GM21723 (cell line): ENCODE data around the gene ACAD10.
A peak's percentile ranks its signal among the peaks of the same experiment; 100 is the strongest.

Experiments
- ATAC-seq: cut with Tn5 transposase; IDR thresholded peaks from one replicate; pipeline ENCODE4 v1.9.1; 2021; ENCODE audit warnings: mild to moderate bottlenecking, moderate library complexity; ENCODE audit not compliant: unreplicated experiment

The ACAD10 gene

DNA sequence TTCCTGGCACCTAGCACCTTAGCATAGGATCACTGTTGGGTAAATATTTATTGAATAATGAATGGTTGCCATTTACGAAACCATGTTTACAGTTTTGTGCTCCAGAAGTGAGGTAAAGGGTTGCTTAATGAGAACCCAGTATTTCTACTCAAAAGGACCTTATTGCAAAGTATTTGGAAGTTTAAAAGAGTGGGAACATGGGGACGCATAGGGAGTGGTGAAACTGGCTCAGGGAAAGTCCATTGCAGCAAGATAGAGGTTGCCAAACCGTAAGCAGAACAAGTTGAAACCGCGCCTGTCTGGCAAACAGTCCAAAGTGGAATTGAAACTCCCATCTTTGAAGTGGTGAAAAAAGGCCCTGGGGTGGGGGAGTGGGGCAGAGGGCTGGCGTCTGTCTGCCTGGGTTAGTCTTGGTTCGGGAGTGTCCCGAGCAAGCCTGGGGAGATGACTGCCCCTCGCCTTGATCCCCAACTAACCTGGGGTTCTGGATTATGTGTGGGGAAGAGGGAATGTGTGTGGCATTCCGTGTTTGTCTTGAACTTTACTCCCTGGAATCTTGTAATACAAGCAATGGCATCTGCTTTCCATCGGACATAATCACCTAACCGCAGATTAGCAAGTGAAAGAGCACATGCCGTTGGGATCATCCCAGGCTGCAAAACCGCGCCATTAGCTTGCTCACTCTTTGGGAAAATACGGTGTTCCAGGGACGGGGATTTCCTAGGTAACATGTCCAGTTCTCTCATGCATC, 88.1 kb downstream of the ACAD10 start:
- ATAC-seq, result peak; percentile 53

DNA sequence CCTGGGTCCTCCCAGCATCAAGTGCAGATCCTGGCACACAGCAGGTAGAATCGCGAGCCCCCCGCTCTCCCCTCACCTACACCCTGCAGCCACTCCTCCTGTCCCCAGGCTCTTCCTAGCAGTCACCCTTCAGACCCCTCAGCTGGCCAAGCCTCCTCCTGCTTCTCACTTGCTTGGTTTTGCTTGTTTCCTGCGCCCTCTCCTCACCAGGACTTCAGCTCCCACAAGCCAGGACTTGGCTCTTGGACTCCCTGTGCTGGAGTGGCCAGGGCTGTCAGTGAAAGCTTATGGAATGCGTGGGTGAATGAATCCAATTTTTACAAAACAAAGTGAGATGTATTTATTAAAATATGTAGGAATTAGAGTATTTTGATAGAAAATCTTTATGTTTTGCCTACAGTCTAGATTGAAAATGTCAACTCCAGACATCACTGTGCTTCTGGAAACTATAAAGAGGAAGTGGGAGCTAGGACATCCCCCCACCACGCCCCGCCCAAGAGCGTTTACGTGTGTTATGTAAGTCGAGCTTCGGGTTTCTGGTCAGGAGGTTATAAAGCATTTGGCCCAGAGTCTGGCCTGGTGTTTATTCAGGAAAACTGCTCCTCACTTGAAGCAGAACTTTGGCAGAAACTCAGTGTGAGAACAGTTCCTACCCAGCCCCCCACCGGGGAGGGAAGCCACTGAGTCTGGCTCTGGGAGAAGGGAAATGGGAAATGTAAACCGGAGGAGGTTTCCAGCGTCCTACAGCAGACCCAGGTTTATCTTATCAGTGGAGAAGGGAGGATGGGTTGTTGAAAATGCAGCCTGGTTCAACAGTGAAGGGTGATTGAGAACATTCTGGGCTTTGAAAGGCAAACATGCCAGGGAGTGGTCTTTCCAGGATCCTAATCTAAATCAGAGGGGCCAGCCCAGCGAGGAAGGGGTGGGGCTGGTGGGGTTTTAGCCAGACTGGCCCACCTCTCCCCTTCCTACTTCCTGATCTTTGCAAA, 89.6 kb downstream of the ACAD10 start:
- ATAC-seq, result peak; percentile 67

DNA sequence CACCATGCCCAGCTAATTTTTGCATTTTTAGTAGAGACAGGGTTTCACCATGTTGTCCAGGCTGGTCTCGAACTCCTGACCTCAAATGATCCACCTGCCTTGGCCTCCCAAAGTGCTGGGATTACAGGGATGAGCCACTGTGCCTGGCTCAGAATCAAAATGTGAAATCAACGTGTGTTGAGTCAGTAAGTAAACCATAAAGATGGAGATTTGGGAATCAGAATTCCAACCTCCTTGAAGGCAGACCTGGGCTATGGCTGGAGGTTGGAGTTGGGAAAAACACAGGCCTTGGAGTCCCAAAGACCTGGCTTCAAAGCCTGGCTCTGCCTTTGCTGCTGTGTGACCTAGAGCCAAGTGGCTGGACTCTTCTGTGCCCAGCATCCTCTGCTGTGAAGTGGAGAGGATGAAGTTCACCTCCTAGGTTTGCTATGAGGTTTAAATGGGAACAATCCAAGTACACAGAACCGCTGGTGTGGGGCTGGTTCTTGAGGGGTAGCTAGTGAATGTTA, 91.0 kb downstream of the ACAD10 start:
- no peak for ATAC-seq

DNA sequence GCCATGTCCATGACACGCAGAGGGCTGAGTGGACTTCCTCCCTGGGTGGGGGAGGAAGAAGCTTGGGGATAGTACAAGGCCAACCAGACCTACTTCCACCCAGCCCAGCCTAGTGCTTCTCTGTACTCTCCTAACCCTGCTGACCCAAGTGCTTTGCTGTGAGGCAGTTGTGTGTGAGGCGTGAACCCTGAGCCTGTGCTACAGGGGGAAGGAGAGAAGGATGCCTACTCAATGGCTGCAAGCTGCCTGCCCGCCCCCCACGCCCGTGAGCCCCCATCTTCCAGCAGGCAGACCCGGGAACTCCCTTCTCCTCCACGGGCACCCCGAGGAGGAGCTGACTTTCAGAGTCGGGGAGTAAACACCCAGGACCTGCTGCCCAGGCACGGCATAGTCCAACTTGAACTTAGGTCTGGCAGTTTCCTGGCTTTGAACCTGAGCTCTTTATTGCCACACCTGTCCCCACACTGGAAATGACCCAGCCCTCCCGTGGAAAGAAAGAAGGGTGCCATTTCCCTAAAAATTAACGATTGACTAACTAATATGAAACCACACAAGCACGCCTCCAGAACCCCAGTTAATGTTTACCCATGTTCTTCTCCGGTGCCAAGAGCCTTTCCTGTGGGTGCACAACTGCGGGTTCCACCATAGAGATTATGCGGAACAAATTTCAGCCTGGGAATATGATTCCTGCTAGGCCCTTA, 91.6 kb downstream of the ACAD10 start:
- no peak for ATAC-seq

DNA sequence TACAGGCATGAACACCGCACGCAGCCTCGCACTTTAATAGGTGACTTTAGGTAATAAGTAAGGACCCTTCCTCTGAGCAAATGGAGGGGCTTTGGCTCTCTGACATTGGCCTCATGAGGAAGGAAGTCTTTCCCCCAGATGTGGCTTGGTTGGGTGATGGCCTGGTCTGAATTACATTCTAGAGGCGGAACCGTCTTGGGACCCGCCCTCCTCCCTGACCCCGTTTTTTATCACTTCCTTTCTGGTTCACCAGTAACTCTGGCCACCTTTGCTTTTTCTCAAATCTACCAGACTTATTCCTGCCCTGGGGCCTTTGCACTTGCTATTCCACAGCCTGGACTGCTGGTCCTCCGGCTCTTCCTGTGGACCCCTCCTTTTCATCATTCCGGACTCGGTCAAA, 94.3 kb downstream of the ACAD10 start:
- ATAC-seq, result no peak

DNA sequence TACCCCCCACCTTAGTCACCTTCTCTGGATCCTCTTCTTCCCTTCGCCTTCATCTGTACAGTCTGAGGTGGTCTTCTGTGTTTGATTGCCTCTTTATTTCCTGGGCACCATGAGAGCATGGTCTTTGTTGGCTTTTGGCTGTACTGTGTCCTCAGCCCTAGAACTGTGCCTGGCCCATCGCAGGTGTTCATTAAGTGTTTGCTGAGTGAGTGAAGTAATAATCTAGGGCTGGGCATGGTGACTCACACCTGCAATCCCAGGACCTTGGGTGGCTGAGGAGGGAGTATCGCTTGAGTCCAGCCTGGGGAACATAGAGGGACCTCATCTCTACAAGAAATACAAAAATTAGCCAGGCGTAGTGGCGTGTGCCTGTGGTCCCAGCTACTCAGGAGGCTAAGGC, 94.8 kb downstream of the ACAD10 start:
- no peak for ATAC-seq

DNA sequence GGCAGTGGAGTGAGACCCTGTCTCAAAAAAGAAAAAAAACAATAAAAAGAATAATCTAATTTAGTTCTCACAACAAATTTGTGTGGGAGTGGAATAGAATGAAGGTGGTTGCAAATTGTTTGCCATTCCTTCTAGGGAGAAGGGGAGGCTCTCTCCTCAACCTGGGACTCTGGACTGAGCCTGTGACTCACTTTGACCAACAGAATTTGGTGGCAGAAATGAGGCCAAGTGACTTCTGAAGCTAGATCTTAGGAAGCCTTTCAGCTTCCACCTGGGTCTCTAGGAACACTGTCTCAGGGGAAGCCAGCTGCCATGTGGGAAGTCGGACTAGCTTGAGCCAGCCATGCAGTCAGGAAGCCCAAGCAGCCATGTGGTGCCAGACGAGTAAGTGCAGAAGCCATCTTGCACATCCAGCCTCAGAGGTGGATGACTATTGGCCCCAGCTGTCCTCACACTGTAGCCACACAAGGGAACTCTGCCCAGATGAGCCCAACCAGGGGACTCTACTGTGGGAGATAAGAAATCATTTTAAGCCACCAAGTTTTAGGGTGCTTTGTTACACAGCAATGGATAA, 95.3 kb downstream of the ACAD10 start:
- ATAC-seq, result no peak

DNA sequence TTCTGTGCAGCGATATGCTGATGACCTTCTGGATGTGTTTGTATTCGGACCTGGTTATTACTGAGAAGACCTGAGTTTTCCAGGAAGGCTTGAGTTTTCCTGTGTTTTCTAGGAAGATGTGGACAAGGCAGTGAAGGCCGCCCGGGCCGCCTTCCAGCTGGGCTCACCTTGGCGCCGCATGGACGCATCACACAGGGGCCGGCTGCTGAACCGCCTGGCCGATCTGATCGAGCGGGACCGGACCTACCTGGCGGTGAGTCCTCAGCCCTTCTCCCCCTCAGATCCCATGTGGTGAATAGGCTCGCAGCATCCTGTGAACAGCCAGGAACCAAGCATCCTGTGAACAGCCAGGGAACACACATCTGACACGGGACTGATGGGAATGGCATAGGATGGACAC, 97.2 kb downstream of the ACAD10 start:
- ATAC-seq, result no peak

DNA sequence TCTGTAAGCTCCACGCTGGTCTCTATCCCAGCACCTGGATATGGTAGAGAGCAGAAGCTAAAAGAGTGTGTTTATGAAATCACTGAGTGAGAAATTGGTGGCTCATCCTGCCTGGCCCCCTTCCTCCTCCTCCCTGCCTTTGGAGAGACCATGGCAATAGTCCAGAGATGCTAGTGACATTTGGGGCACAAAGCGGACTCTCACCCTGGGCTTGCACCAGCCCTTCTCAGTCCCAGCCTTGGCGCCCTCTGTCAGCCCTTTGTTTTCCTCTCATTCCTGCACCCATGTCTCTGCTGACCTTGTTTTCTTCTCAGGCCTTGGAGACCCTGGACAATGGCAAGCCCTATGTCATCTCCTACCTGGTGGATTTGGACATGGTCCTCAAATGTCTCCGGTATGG, 99.1 kb downstream of the ACAD10 start:
- no peak for ATAC-seq

DNA sequence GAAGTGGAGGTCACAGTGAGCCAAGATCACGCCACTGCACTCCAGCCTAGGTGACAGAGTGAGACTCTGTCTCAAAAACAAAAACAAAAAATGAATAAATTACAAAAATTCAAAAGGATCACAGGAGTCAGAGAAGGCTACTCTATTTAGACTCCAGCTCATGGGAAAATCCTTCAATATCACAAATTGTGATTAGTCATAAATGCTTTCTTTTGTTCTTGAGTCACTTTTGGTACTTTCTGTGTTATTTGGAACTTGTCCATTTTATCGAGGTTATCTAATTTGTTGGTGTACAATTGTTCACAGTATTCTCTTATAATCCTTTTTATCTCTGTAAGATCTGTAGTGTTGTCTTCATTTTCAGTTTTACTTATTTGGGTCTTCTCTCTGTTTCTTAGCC, 99.8 kb downstream of the ACAD10 start:
- no peak for ATAC-seq

DNA sequence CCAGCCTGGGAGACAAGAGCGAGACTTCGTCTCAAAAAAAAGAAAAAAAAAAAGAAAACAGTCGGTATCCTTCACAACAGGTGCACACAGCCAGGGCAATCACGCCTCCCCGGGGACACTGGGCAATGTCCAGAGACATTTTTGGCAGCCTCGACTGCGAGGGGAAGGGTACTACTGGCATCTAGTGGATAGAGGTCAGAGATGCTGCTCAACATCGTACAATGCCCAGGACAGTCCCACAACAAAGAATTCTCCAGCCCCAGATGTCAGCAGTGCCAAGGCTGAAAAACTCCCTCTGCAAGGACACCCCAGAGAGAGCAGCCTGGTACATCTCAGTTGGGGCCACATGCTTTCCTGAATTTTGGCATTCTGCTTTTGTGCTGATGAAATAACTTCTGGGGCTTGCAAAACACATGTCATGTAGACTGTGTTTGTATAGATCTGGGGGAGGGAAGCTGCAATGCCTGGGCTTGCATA, 102.4 kb downstream of the ACAD10 start:
- no peak for ATAC-seq

DNA sequence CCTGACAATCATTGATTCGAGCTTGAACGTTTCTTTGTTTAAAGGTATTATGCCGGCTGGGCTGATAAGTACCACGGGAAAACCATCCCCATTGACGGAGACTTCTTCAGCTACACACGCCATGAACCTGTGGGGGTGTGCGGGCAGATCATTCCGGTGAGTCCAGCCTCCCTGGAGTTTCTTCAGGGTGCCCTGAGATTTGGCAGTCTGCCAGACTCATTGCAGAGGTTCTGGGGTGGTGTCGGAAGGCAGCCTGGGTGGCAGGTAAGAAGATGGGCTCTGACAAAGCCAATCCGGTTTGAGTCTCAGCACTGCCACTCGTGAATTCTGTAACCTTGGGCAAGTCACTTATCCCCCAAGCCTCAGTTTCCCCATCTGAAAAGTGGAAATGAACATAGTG, 103.9 kb downstream of the ACAD10 start:
- ATAC-seq, result no peak

DNA sequence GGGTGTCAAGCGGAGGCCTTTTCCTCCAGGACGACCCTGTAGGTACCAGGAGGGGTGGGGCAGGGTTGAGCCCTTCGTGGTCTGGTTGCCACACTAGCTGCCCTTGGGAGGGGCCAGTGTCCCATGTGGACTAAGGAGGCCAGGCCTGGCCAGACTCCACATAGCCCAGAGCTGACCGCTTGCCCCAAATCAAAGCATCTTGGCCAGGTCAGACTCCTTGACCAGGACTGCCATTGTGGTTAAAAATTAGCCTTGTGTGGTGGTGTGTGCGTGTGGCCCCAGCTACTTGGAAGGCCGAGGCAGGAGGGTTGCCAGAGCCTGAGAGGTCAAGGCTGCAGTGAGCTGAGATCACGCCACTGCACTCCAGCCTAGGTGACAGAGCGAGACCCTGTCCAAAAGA, 105.7 kb downstream of the ACAD10 start:
- ATAC-seq, result no peak

DNA sequence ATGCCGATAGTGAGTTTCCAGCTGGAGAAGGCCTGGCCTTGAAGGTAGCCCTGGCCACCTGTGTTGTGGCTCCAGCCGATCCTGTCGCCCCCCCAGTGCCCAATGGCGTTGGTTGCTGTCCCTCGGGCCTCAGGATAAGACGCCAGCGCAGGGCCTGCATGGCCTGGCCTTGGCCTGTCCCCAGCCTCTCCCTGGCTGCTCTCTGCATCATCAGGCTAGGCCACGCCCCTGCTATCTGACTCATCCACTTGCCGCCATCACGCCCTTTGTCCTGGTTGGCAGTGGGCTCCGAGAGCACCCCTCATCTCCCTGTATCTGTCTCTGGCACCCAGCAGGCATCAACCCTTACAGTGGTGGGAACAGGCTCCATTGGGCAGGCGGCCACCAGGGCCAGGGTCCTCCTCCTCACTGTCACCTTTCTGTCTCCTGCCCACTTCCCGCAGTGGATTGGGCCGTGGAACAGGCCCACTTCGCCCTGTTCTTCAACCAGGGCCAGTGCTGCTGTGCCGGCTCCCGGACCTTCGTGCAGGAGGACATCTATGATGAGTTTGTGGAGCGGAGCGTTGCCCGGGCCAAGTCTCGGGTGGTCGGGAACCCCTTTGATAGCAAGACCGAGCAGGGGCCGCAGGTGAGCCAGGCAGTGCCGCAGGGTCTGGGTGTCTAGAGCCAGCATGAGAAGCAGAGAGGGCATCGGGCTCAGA, 106.5 kb downstream of the ACAD10 start:
- ATAC-seq, result no peak

DNA sequence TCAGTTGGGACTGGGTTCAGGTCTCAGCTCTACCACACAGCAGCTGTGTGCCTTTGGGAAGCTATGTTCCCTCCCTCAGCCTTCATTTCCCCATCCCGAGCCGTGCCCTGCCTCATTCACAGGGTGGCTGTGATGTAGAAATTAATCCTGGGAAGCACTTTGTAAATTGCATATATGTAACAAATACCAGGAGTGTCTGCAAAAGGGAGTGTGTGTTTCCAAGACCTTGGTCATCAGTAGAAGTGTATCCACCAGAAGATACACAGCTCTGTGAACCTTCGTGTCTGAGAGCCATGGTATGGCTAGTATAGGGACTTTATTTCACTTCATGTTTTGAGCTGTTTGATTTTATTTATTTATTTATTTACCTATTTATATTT, 107.0 kb downstream of the ACAD10 start:
- no peak for ATAC-seq

DNA sequence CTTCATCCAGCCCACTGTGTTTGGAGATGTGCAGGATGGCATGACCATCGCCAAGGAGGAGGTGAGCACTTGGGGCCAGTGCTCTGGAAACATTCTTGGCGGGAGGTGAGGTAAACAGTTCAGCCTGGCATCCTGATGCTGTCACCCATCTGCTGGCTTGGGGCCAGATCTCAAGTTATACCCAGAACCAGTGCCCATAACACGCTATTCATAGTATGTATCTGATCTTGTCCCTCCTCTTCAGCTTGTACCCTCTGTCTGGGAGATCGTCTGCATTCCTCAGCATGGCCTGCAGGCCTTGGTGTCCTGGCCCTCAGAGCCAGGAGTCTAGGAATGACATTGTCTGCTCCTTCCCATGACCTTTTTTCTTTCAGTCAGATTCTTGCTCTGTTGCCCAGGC, 112.3 kb downstream of the ACAD10 start:
- no peak for ATAC-seq

DNA sequence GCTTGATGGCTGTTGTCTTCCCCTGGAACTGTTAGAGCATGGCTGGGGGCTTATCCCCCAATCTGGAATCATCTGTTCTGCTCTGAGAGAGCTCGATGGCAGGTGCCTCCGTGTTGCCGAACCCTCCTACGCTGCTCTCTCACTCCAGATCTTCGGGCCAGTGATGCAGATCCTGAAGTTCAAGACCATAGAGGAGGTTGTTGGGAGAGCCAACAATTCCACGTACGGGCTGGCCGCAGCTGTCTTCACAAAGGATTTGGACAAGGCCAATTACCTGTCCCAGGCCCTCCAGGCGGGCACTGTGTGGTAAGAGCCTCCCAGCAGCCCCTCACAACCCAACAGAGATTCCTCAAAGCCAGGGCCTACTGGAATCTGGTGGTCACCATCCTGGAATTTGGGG, 113.9 kb downstream of the ACAD10 start:
- ATAC-seq, result no peak

DNA sequence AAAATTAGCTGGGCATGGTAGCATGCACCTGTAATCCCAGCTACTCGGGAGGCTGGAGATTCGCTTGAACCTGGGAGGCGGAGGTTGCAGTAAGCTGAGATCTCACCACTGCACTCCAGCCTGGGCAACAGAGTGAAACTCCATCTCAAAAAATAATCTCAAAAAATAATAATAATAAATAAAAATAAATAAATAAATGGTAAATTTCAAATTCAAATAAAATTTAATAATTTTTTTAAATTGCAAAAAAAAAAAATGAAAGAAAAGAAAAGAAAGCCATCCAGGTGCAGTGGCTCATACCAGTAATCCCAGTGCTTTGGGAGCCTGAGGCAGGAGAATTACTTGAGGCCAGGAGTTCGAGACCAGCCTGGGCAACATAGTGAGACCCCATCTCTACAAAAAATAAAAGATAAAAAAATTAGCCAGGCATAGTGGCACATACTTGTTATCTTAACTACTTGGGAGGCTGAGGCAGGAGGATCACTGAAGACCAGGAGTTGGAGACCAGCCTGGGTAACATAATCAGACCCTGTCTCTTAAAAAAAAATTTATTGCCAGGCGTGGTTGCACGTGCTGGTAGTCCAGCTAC, 117.3 kb downstream of the ACAD10 start:
- no peak for ATAC-seq

DNA sequence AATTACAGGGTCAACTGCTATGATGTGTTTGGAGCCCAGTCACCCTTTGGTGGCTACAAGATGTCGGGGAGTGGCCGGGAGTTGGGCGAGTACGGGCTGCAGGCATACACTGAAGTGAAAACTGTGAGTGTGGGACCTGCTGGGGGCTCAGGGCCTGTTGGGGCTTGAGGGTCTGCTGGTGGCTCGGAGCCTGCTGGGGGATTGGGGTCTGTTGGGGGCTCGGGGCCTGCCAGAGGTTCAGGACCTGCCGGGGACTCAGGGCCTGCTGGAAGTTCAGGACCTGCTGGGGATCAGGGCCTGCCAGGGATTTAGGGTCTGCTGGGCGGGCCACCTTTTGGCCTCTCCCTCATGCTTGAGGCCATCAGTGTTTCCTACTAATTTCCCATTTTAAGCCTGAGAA, 118.0 kb downstream of the ACAD10 start:
- ATAC-seq, result no peak

DNA sequence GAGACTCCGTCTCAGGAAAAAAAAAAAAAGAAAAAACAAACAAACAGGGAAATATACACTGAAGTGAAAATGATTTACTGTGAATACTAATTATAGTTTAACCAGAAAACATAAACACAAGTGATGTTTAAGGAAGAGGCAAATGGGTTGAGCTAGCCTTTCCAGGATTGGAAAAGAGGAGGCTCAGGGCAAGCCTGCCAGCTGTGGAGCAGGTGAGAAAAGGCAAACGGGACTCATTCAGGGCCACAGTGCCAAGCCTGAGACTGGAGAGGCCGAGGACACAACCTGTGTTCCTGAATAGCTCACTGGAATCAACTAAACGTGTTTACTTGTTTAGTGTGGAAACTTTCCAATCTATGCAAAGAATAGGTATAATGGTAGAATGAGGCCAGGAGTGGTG, 120.5 kb downstream of the ACAD10 start:
- no peak for ATAC-seq
